Fibroblast of mammary gland (primary cell): ENCODE results near the gene GPR83.
A peak's percentile ranks its signal among the peaks of the same experiment; 100 is the strongest.

Experiments used
- DNase-seq: peaks from one replicate; pipeline ENCODE4 v3.0.0-alpha.2; 2010; ENCODE audit warnings: low read depth
- H3K4me3 ChIP-seq: 2 replicates; pipeline ENCODE4 v1.5.1; 2011; ENCODE audit warnings: low read depth, mild to moderate bottlenecking, low read length, moderate library complexity; ENCODE audit not compliant: control insufficient read depth
- CTCF ChIP-seq: conservative IDR thresholded peaks from 2 replicates; pipeline ENCODE4 v1.5.1; 2011; ENCODE audit warnings: low read depth, low read length, inconsistent platforms; ENCODE audit not compliant: control insufficient read depth, insufficient read depth

The GPR83 gene

GRCh38 chr11:94400839-94401772, at the start of gene GPR83:
TSS of gene GPR83 (minus strand) at chr11:94401419. CDS start at chr11:94401247, 172 bp downstream.
- DNase-seq: no peak
- no peak for TF ChIP-seq CTCF
- peak within 1 kb of the TSS; percentile 16 for H3K4me3 ChIP-seq

GRCh38 chr11:94450048-94450447, 48.8 kb upstream of the GPR83 start:
- DNase-seq: peak; percentile 87
- H3K4me3 ChIP-seq: no peak overlapping the region
- TF ChIP-seq CTCF: no peak

- no peak for TF ChIP-seq CTCF
- DNase-seq: peak; percentile 97
Measured at GRCh38 chr11:94449437-94449836, 48.2 kb upstream of the GPR83 start.

GRCh38 chr11:94449029-94449428, 47.8 kb upstream of the GPR83 start:
- no peak overlapping the region for H3K4me3 ChIP-seq
- no peak for DNase-seq
- no peak for TF ChIP-seq CTCF

More at GRCh38 chr11:94449437-94449836, 48.2 kb upstream of the GPR83 start:
- no peak overlapping the region for H3K4me3 ChIP-seq

GRCh38 chr11:94447149-94447548, 45.9 kb upstream of the GPR83 start:
- no peak overlapping the region for H3K4me3 ChIP-seq
- no peak for DNase-seq
- TF ChIP-seq CTCF: no peak

GRCh38 chr11:94445641-94446040, 44.4 kb upstream of the GPR83 start:
- no peak for TF ChIP-seq CTCF
- no peak overlapping the region for H3K4me3 ChIP-seq
- DNase-seq: no peak

GRCh38 chr11:94433049-94433448, 31.8 kb upstream of the GPR83 start:
- no peak for TF ChIP-seq CTCF
- DNase-seq: no peak
- H3K4me3 ChIP-seq: no peak overlapping the region
